K562 (cell line): Measurements from ENCODE around the gene ISG20L2. TPM values are rescaled to one million over a fixed set of nuclear protein-coding genes. Genes with fewer than 3 reads are reported as not detected.

Experiments used
- ATF2 ChIP-seq: sonication (generic); formaldehyde crosslinking; IDR thresholded peaks from 2 replicates; pipeline ENCODE4 v1.8.1; 2022; ENCODE audit warnings: missing genetic modification reagents
- CHD1 ChIP-seq: fragments of 200-600 bp; sonication (generic); IDR thresholded peaks from one replicate; pipeline ENCODE4 v1.6.1; 2012; ENCODE audit warnings: mild to moderate bottlenecking, moderate library complexity, low read length, inconsistent platforms
- HDAC6 ChIP-seq: IDR thresholded peaks from 2 replicates; pipeline ENCODE4 v1.6.1; 2012; ENCODE audit warnings: low read depth, mild to moderate bottlenecking, control low read depth, inconsistent platforms, low read length, moderate library complexity
- HDGF ChIP-seq: fragments of 450-650 bp; IDR thresholded peaks from 2 replicates; pipeline ENCODE4 v1.6.1; 2016
- ILK ChIP-seq: fragments of 450-650 bp; IDR thresholded peaks from 2 replicates; pipeline ENCODE4 v1.6.1; 2016; ENCODE audit warnings: missing genetic modification characterization, low read depth, mild to moderate bottlenecking, missing compliant biosample characterization, moderate library complexity, borderline replicate concordance
- KLF13 ChIP-seq: fragments of 450-650 bp; IDR thresholded peaks from 2 replicates; pipeline ENCODE4 v1.6.1; 2016; ENCODE audit warnings: missing genetic modification characterization, low read depth, mild to moderate bottlenecking, missing compliant biosample characterization, moderate library complexity, borderline replicate concordance
- NFE2L1 ChIP-seq: fragments of 450-650 bp; IDR thresholded peaks from 2 replicates; pipeline ENCODE4 v1.6.1; 2016; ENCODE audit warnings: missing genetic modification characterization, low read depth, mild to moderate bottlenecking, missing compliant biosample characterization, moderate library complexity, borderline replicate concordance
- NR2F6 ChIP-seq: fragments of 450-650 bp; formaldehyde crosslinking; IDR thresholded peaks from 2 replicates; pipeline ENCODE4 v1.4.0; 2020; ENCODE audit warnings: mild to moderate bottlenecking
- SIN3A ChIP-seq, 2 experiments: fragments of 150-350 bp in 1 of 2; IDR thresholded peaks; 2 replicates each; pipeline ENCODE4 v1.6.1; 2011 to 2016; ENCODE audit warnings: borderline replicate concordance in 2 of 2, low read depth in 2 of 2, low read length in 2 of 2, mild to moderate bottlenecking in 2 of 2, moderate library complexity in 2 of 2; ENCODE audit not compliant: control insufficient read depth in 1 of 2
- ZBTB1 ChIP-seq: sonication (generic); formaldehyde crosslinking; IDR thresholded peaks from 2 replicates; pipeline ENCODE4 v1.8.1; 2023; ENCODE audit warnings: missing genetic modification reagents, low read depth, mild to moderate bottlenecking, borderline replicate concordance
- ZFX ChIP-seq: sonication (generic); formaldehyde crosslinking; IDR thresholded peaks from 2 replicates; pipeline ENCODE4 v1.8.0; 2022; ENCODE audit warnings: mild to moderate bottlenecking, missing genetic modification reagents, moderate library complexity
- polyA plus RNA-seq, 8 experiments: library from polyadenylated mRNA; depleted of rRNA in 4 of 8; stranded (reverse) in 5 of 8; unstranded in 3 of 8; fragments of >200 nt; fragmentation: Nextera tagmentation in 2 of 8; fragmentation: Illumina TruSeq in 1 of 8; extraction: Ambion mirVana in 2 of 8; extraction: Trizol in 1 of 8; gene quantifications; 2 replicates each; pipeline versions ENCODE4 v1.2.1 to v1.2.3, GENCODE V29; 2011 to 2014; ENCODE audit warnings: inconsistent platforms in 1 of 8, missing spikeins in 1 of 8
- total RNA-seq, 7 experiments: library from RNA; depleted of rRNA in 6 of 7; stranded (reverse); fragments of >200 nt in 6 of 7; fragmentation: Illumina TruSeq in 2 of 7; extraction: Trizol in 2 of 7; gene quantifications; 2 replicates each; pipeline versions ENCODE4 v1.2.1 to v1.2.3, GENCODE V29; 2011 to 2021; ENCODE audit warnings: low replicate concordance in 1 of 7
- TF ChIP-seq, protein P1 (sequence below): fragments of 450-650 bp; formaldehyde crosslinking; IDR thresholded peaks from 2 replicates; pipeline ENCODE4 v1.4.0; 2022; ENCODE audit warnings: missing genetic modification characterization
- TF ChIP-seq, protein P2 (sequence below): fragments of 450-650 bp; formaldehyde crosslinking; IDR thresholded peaks from 2 replicates; pipeline ENCODE4 v1.4.0; 2020; ENCODE audit warnings: mild to moderate bottlenecking, moderate library complexity
- TF ChIP-seq, protein P3 (sequence below), 2 experiments: IDR thresholded peaks; 2 replicates each; pipeline ENCODE4 v1.6.1; 2012; ENCODE audit warnings: improper control_type of control experiment in 2 of 2, low read depth in 2 of 2, low read length in 2 of 2, borderline replicate concordance in 1 of 2
- TF ChIP-seq, protein P4 (sequence below): fragments of 450-650 bp; IDR thresholded peaks from 2 replicates; pipeline ENCODE4 v1.6.1; 2016; ENCODE audit warnings: missing biosample characterization, missing genetic modification characterization

ISG20L2 gene
- total and polyA plus RNA-seq, 9 of the 15 experiments (the other 6 are each of a cell fraction or from before 2014, with no cell fraction given), result 21.3 to 130 (median 50.3) TPM

GRCh38 chr1:156750711-156751450 lies 22.3 kb upstream of the ISG20L2 start (continued):
- TF ChIP-seq CHD1 (peak; percentile 78), NFE2L1 (tag) (no peak), NR2F6 (CRISPR knock-in tag) (no peak), ZFX (CRISPR knock-in tag) (0 out of 2 replicates have a peak, but pooled peaks have one; percentile 22), KLF13 (no peak), HDGF (no peak), HDAC6 (no peak), ZBTB1 (CRISPR knock-in tag) (0 out of 2 replicates have a peak, but pooled peaks have one; percentile 38), ILK (no peak), SIN3A (IDR thresholded peaks at IDR 0.05; ENCODE audit: borderline replicate concordance in 2 of 2, control insufficient read depth in 1 of 2, low read depth in 2 of 2, low read length in 2 of 2) (peak in 1 of 2 experiments; percentile 2; a peak in 2 of 4 replicates), ATF2 (CRISPR knock-in tag) (no peak)
- TF ChIP-seq, protein P1, sequence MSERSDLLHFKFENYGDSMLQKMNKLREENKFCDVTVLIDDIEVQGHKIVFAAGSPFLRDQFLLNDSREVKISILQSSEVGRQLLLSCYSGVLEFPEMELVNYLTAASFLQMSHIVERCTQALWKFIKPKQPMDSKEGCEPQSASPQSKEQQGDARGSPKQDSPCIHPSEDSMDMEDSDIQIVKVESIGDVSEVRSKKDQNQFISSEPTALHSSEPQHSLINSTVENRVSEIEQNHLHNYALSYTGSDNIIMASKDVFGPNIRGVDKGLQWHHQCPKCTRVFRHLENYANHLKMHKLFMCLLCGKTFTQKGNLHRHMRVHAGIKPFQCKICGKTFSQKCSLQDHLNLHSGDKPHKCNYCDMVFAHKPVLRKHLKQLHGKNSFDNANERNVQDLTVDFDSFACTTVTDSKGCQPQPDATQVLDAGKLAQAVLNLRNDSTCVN, result no peak
- TF ChIP-seq, protein P2, sequence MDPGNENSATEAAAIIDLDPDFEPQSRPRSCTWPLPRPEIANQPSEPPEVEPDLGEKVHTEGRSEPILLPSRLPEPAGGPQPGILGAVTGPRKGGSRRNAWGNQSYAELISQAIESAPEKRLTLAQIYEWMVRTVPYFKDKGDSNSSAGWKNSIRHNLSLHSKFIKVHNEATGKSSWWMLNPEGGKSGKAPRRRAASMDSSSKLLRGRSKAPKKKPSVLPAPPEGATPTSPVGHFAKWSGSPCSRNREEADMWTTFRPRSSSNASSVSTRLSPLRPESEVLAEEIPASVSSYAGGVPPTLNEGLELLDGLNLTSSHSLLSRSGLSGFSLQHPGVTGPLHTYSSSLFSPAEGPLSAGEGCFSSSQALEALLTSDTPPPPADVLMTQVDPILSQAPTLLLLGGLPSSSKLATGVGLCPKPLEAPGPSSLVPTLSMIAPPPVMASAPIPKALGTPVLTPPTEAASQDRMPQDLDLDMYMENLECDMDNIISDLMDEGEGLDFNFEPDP (CRISPR knock-in tag), result no peak
- TF ChIP-seq, protein P3, sequence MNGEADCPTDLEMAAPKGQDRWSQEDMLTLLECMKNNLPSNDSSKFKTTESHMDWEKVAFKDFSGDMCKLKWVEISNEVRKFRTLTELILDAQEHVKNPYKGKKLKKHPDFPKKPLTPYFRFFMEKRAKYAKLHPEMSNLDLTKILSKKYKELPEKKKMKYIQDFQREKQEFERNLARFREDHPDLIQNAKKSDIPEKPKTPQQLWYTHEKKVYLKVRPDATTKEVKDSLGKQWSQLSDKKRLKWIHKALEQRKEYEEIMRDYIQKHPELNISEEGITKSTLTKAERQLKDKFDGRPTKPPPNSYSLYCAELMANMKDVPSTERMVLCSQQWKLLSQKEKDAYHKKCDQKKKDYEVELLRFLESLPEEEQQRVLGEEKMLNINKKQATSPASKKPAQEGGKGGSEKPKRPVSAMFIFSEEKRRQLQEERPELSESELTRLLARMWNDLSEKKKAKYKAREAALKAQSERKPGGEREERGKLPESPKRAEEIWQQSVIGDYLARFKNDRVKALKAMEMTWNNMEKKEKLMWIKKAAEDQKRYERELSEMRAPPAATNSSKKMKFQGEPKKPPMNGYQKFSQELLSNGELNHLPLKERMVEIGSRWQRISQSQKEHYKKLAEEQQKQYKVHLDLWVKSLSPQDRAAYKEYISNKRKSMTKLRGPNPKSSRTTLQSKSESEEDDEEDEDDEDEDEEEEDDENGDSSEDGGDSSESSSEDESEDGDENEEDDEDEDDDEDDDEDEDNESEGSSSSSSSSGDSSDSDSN (IDR thresholded peaks at IDR 0.05; ENCODE audit: borderline replicate concordance in 1 of 2, low read depth in 2 of 2, low read length in 2 of 2), result peak in 1 of 2 experiments; percentile 80; a peak in 1 of 4 replicates
- TF ChIP-seq, protein P4, sequence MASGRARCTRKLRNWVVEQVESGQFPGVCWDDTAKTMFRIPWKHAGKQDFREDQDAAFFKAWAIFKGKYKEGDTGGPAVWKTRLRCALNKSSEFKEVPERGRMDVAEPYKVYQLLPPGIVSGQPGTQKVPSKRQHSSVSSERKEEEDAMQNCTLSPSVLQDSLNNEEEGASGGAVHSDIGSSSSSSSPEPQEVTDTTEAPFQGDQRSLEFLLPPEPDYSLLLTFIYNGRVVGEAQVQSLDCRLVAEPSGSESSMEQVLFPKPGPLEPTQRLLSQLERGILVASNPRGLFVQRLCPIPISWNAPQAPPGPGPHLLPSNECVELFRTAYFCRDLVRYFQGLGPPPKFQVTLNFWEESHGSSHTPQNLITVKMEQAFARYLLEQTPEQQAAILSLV (tag), result no peak
- TF ChIP-seq, all 486 proteins: peak for 35
